Measurements from ENCODE around the gene SPO11. TPM values are rescaled to one million over a fixed set of nuclear protein-coding genes. Genes with fewer than 3 reads are reported as not detected.

SPO11 gene
- total and polyA plus RNA-seq, 9 of the 15 experiments (the other 6 are each of a cell fraction or from before 2014, with no cell fraction given), result not detected

GRCh38 chr20:57381596-57382503, 52.2 kb downstream of the SPO11 start (continued):
- TF ChIP-seq HDAC2 (IDR thresholded peaks at IDR 0.05) (peak; percentile 55; the same call in 1 of the 2 replicates), CBX3 (IDR thresholded peaks at IDR 0.05; ENCODE audit: borderline replicate concordance in 1 of 2, low read length in 2 of 2) (peak in 1 of 2 experiments; percentile 38; a peak in 1 of 3 replicates), HSF4 (CRISPR knock-in tag; IDR thresholded peaks at IDR 0.05; ENCODE audit: borderline replicate concordance) (no peak), RB1 (IDR thresholded peaks at IDR 0.05; ENCODE audit: low read depth) (peak; percentile 39; the same call in 1 of the 2 replicates), E2F1 (CRISPR knock-in tag; IDR thresholded peaks at IDR 0.05) (peak; percentile 68; the same call in 1 of the 2 replicates), PHF8 (IDR thresholded peaks at IDR 0.05; ENCODE audit: borderline replicate concordance, low read length) (no peak), L3MBTL2 (IDR thresholded peaks at IDR 0.05) (peak; percentile 77), KDM1A (IDR thresholded peaks at IDR 0.05) (peak; percentile 68 to 72; a peak in 3 of 4 replicates), RCOR1 (IDR thresholded peaks at IDR 0.05; ENCODE audit: borderline replicate concordance in 1 of 2, low read depth in 2 of 2, low read length in 2 of 2) (peak in 1 of 2 experiments; percentile 43; a peak in 1 of 4 replicates), FOXJ2 (tag; IDR thresholded peaks at IDR 0.05) (no peak), STAG1 (CRISPR knock-in tag; IDR thresholded peaks at IDR 0.05; ENCODE audit: borderline replicate concordance) (peak; percentile 67; the same call in 1 of the 2 replicates), JUND (IDR thresholded peaks at IDR 0.05; ENCODE audit: borderline replicate concordance, low read depth, low read length) (peak; percentile 37; the same call in 1 of the 2 replicates), JUND (tag; IDR thresholded peaks at IDR 0.05; ENCODE audit: borderline replicate concordance, low read depth, low read length) (peak; percentile 27; the same call in 1 of the 3 replicates), ELF1 (tag; IDR thresholded peaks at IDR 0.05) (no peak), ZHX1 (conservative IDR thresholded peaks at IDR 0.05; ENCODE audit: low read length) (no peak), SMC3 (conservative IDR thresholded peaks at IDR 0.05; ENCODE audit: insufficient read depth, low read depth, low read length) (peak; percentile 97), CTCF (IDR thresholded peaks at IDR 0.05 in 2 of 3, conservative IDR thresholded peaks at IDR 0.05 in 1 of 3; ENCODE audit: insufficient read depth in 2 of 3, low read depth in 1 of 3, low read length in 3 of 3) (peak; percentile 88 to 94 (median 91))
- TF ChIP-seq, protein P1, sequence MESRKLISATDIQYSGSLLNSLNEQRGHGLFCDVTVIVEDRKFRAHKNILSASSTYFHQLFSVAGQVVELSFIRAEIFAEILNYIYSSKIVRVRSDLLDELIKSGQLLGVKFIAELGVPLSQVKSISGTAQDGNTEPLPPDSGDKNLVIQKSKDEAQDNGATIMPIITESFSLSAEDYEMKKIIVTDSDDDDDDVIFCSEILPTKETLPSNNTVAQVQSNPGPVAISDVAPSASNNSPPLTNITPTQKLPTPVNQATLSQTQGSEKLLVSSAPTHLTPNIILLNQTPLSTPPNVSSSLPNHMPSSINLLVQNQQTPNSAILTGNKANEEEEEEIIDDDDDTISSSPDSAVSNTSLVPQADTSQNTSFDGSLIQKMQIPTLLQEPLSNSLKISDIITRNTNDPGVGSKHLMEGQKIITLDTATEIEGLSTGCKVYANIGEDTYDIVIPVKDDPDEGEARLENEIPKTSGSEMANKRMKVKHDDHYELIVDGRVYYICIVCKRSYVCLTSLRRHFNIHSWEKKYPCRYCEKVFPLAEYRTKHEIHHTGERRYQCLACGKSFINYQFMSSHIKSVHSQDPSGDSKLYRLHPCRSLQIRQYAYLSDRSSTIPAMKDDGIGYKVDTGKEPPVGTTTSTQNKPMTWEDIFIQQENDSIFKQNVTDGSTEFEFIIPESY (CRISPR knock-in tag; IDR thresholded peaks at IDR 0.05), result no peak
